ENCODE results near the gene VAV3. TPM values are rescaled to one million over a fixed set of nuclear protein-coding genes. Genes with fewer than 3 reads are reported as not detected.

VAV3 gene
- total and polyA plus RNA-seq, 2 of the 8 experiments (the other 6 are each of a cell fraction or from before 2014, with no cell fraction given): 2.9 to 7.9 TPM

DNA sequence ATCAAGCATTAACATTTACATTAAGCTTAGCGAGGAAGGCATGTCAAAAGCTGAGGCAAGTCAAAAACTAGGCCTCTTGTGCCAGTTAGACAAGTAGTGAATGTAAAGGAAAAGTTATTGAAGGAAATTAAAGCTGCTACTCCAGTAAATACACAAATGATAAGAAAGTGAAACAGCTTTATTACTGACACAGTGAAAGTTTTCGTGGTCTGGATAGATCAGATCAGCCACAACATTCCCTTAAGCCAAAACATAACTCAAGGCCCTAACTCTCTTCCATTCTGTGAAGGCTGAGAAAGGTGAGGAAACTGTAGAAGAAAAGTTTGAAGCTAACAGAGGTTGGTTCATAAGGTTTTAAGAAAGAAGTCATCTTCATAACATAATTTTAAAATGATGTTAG is 131.9 kb downstream of the VAV3 start:
- no peak overlapping the region for H2AK5ac ChIP-seq (ENCODE audit: low read depth, low read length)
- ChIA-PET CTCF (ENCODE audit: partially characterized antibody) (interaction anchor here (0.8 to 1.5 kb wide), 2 partner anchors 20 to 294 kb away, joined by 3 read pairs; no protein-coding TSS in a partner anchor), POLR2A (ENCODE audit: partially characterized antibody) (no interaction called here)
- H3K79me1 ChIP-seq (ENCODE audit: low read depth, low read length): peaks cover 2% of the 10 kb centered on the region
- no peak overlapping the region for H2BK20ac ChIP-seq (ENCODE audit: low read length)
- no peak overlapping the region for H2AFZ ChIP-seq (ENCODE audit: low read length)
- no peak overlapping the region for H4K5ac ChIP-seq (ENCODE audit: insufficient read length, low read depth, low read length)
- DNase-seq (ENCODE audit: low read depth in 1 of 2, low spot score in 2 of 2): no peak
- H3K4ac ChIP-seq (replicated peaks; ENCODE audit: insufficient read length, low read depth, low read length): no peak overlapping the region
- no peaks in the 10 kb centered on the region for H3K36me3 ChIP-seq (ENCODE audit: control insufficient read depth in 2 of 4, insufficient read depth in 4 of 4, low read length in 3 of 4)
- 89% methylated on average over 2 of the region's 2 CpGs; no CpG with 5 or more reads in 1 of the 2 experiments for WGBS, 2 experiments (ENCODE audit: extremely low coverage in 1 of 2, insufficient coverage in 1 of 2, insufficient read length in 1 of 2, insufficient replicate concordance in 2 of 2, low coverage in 1 of 2, low lambda C conversion rate in 2 of 2, missing lambda C conversion rate in 1 of 2)
- no peak overlapping the region for H3K4me2 ChIP-seq (ENCODE audit: insufficient read depth in 1 of 2, low read depth in 2 of 2, low read length in 2 of 2)
- H4K20me1 ChIP-seq (replicated peaks in 1 of 2; ENCODE audit: control insufficient read depth in 1 of 2, insufficient read depth in 2 of 2, low read length in 2 of 2): no peaks in the 10 kb centered on the region
- H3K4me3 ChIP-seq (ENCODE audit: extremely low read depth in 1 of 4, insufficient read depth in 2 of 4, low read depth in 3 of 4, low read length in 4 of 4): no peak overlapping the region
- no peak overlapping the region for H2BK12ac ChIP-seq (ENCODE audit: low read depth, low read length)
- no peak overlapping the region for H2BK5ac ChIP-seq (ENCODE audit: low read depth, low read length)
- no peaks in the 10 kb centered on the region for H3K23me2 ChIP-seq (ENCODE audit: low read depth, low read length)
- H2BK120ac ChIP-seq (replicated peaks; ENCODE audit: low read depth, low read length): no peak overlapping the region
- FAIRE-seq: no peak
- peaks cover 0 to 3% (median 0%) of the 10 kb centered on the region in 4 experiments; a peak in 1 of 7 replicates for H3K4me1 ChIP-seq (replicated peaks in 1 of 4; ENCODE audit: control insufficient read depth in 3 of 4, insufficient read depth in 4 of 4, low read length in 3 of 4)
- H3K9me3 ChIP-seq (ENCODE audit: insufficient read depth in 2 of 2, low read depth in 1 of 2, low read length in 1 of 2): no peaks in the 10 kb centered on the region
- H3K79me2 ChIP-seq (ENCODE audit: control insufficient read depth in 1 of 2, insufficient read depth in 2 of 2, low read length in 2 of 2): no peaks in the 10 kb centered on the region
- H4K8ac ChIP-seq (ENCODE audit: extremely low read depth, insufficient read depth, low read length): no peak overlapping the region
- no peak overlapping the region for H4K91ac ChIP-seq (replicated peaks; ENCODE audit: insufficient read length, low read length)
- H3K14ac ChIP-seq (ENCODE audit: insufficient read length): no peak overlapping the region
- H3K23ac ChIP-seq (ENCODE audit: insufficient read length): no peak overlapping the region
- H3K18ac ChIP-seq (ENCODE audit: extremely low read depth, low read length): no peak overlapping the region
- H3K27me3 ChIP-seq (replicated peaks in 1 of 4; ENCODE audit: control insufficient read depth in 3 of 4, extremely low read depth in 1 of 4, insufficient read depth in 3 of 4, low read length in 3 of 4): no peaks in the 10 kb centered on the region
- H3K9ac ChIP-seq (replicated peaks in 1 of 4; ENCODE audit: extremely low read depth in 1 of 4, low read depth in 3 of 4, low read length in 3 of 4): no peak overlapping the region
- no peak overlapping the region for H3K56ac ChIP-seq (replicated peaks; ENCODE audit: insufficient read length, low read depth, low read length)
- H3K27ac ChIP-seq (ENCODE audit: low read depth, low read length): no peak overlapping the region
- no peak overlapping the region for H2BK15ac ChIP-seq (ENCODE audit: low read length)
- TF ChIP-seq, protein P1, sequence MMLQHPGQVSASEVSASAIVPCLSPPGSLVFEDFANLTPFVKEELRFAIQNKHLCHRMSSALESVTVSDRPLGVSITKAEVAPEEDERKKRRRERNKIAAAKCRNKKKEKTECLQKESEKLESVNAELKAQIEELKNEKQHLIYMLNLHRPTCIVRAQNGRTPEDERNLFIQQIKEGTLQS (IDR thresholded peaks at IDR 0.05; ENCODE audit: insufficient read depth, low read depth, low read length): no peak
- TF ChIP-seq, protein P2, sequence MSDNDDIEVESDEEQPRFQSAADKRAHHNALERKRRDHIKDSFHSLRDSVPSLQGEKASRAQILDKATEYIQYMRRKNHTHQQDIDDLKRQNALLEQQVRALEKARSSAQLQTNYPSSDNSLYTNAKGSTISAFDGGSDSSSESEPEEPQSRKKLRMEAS (IDR thresholded peaks at IDR 0.05): no peak
- TF ChIP-seq, protein P3, sequence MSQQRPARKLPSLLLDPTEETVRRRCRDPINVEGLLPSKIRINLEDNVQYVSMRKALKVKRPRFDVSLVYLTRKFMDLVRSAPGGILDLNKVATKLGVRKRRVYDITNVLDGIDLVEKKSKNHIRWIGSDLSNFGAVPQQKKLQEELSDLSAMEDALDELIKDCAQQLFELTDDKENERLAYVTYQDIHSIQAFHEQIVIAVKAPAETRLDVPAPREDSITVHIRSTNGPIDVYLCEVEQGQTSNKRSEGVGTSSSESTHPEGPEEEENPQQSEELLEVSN (IDR thresholded peaks at IDR 0.05): no peak
- no peak for TF ChIP-seq POU5F1 (IDR thresholded peaks at IDR 0.05; ENCODE audit: low read depth, low read length)
- TF ChIP-seq SIRT6 (IDR thresholded peaks at IDR 0.05; ENCODE audit: low read length): no peak
- no peak for TF ChIP-seq YY1 (IDR thresholded peaks at IDR 0.05; ENCODE audit: low read depth, low read length)
- TF ChIP-seq, protein P4, sequence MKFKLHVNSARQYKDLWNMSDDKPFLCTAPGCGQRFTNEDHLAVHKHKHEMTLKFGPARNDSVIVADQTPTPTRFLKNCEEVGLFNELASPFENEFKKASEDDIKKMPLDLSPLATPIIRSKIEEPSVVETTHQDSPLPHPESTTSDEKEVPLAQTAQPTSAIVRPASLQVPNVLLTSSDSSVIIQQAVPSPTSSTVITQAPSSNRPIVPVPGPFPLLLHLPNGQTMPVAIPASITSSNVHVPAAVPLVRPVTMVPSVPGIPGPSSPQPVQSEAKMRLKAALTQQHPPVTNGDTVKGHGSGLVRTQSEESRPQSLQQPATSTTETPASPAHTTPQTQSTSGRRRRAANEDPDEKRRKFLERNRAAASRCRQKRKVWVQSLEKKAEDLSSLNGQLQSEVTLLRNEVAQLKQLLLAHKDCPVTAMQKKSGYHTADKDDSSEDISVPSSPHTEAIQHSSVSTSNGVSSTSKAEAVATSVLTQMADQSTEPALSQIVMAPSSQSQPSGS (IDR thresholded peaks at IDR 0.05; ENCODE audit: low read length): no peak
